22Rv1 (cell line): ENCODE results near the gene LCOR.
A peak's percentile ranks its signal among the peaks of the same experiment; 100 is the strongest.

Source experiments
- H3K27ac ChIP-seq: fragments of 450-650 bp; 2 replicates; pipeline ENCODE4 v1.5.1; 2017
- ZFX ChIP-seq: fragments of 450-650 bp; IDR thresholded peaks from 2 replicates; pipeline ENCODE4 v1.6.1; 2017; ENCODE audit warnings: antibody characterized with exemption, borderline replicate concordance
- TF ChIP-seq, protein P1 (sequence below): fragments of 450-650 bp; IDR thresholded peaks from 2 replicates; pipeline ENCODE4 v1.5.1; 2017; ENCODE audit warnings: mild to moderate bottlenecking

LCOR gene

DNA sequence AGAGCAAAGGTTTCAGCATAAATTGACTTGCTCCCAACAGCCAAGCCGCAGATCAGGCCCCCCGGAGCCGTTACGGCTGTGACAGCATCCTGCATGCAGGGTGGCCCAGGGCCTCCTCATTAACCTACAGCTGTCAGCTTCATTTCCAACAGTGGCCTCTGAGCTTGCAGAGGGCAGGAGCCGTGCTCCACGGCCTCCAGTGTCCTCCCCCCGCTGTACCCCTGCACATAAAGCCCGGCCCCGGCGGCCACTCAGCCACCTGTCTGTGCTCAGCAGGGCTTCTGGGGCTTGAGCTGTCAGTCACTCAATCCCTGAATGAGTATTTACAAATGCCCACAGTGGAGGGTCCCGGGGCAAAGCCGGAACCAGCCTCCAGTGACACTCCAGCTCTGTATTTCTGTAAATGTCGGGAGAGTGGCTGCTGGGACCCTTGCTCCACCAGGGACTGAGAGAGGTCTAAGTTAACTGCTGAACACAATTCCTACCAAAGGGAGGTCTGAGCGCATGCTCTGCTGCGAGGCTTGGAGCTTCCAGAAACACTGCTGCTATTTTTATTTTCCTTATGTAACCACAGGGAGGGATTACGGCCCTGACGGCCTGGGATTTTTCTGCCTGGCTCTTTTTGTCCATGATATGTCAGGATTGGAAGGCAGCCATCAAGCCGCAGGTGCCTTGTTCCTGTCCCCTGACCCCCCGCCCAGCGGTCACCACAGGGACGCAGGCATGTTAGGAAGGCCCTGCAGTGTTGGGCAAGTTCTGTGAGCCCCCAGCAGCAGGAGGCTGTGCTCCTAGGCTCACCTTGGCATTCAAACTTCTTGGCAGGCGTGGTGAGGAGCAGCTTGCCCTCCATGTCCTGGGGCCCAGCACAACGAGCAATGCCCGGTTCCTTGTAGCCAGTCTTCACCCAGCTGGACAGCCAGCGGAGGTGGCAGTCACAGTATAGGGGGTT, 188.6 kb downstream of the LCOR start:
- no peak overlapping the region for H3K27ac ChIP-seq
- TF ChIP-seq, protein P1, sequence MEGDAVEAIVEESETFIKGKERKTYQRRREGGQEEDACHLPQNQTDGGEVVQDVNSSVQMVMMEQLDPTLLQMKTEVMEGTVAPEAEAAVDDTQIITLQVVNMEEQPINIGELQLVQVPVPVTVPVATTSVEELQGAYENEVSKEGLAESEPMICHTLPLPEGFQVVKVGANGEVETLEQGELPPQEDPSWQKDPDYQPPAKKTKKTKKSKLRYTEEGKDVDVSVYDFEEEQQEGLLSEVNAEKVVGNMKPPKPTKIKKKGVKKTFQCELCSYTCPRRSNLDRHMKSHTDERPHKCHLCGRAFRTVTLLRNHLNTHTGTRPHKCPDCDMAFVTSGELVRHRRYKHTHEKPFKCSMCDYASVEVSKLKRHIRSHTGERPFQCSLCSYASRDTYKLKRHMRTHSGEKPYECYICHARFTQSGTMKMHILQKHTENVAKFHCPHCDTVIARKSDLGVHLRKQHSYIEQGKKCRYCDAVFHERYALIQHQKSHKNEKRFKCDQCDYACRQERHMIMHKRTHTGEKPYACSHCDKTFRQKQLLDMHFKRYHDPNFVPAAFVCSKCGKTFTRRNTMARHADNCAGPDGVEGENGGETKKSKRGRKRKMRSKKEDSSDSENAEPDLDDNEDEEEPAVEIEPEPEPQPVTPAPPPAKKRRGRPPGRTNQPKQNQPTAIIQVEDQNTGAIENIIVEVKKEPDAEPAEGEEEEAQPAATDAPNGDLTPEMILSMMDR, result no peak
- no peak for TF ChIP-seq ZFX

DNA sequence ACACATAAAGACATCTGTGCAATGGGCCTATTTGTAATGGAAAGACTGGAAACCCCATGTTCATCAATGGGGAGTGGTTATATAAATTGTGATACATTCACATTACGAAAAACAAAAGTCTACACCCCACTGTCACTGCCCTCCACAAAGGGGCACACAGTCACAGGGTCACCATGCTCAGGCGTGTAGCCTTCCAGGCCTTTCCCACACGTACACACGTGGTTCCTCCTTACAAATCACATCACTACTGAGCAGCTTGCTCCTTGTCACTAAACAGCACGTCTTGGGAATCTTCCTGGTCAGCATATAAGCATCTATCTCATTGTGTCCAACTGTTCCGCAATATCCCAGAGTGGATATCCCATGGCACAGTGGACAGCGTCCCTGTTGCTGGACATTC, 190.5 kb downstream of the LCOR start:
- TF ChIP-seq, protein P1, result no peak
- TF ChIP-seq ZFX, result no peak
- H3K27ac ChIP-seq, result no peak overlapping the region

DNA sequence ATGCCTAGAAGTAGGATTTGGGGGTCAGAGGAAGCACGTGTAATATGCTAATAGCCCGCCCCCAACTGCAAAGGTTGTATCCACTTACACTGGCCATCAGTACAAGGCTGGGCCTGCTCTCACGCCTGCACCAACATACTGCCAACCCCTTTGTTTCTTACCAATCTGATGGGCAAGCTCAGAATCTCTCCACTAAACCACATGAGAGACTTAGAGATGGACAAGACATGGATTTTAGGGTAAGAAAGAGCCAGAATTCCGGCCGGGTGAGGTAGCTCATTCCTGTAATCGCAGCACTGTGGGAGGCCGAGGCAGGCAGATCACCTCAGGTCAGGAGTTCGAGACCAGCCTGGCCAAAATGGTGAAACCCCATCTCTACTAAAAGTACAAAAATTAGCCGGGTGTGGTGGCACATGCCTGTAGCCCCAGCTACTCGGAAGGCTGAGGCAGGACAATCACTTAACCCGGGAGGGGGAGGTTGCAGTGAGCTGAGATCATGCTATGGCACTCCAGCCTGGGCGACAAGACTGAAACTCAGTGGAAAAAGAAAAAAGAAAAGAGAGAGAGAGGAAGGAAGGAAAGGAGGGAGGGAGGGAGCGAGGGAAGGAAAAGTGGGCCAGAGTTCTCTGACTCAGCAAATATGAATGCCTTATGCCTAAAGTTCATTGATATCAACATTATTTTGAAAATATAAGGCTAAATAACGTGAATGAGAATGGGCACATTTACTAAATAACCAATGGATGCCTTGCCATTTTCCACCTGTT, 191.5 kb downstream of the LCOR start:
- H3K27ac ChIP-seq, result no peak overlapping the region
- TF ChIP-seq, protein P1, result no peak
- no peak for TF ChIP-seq ZFX

DNA sequence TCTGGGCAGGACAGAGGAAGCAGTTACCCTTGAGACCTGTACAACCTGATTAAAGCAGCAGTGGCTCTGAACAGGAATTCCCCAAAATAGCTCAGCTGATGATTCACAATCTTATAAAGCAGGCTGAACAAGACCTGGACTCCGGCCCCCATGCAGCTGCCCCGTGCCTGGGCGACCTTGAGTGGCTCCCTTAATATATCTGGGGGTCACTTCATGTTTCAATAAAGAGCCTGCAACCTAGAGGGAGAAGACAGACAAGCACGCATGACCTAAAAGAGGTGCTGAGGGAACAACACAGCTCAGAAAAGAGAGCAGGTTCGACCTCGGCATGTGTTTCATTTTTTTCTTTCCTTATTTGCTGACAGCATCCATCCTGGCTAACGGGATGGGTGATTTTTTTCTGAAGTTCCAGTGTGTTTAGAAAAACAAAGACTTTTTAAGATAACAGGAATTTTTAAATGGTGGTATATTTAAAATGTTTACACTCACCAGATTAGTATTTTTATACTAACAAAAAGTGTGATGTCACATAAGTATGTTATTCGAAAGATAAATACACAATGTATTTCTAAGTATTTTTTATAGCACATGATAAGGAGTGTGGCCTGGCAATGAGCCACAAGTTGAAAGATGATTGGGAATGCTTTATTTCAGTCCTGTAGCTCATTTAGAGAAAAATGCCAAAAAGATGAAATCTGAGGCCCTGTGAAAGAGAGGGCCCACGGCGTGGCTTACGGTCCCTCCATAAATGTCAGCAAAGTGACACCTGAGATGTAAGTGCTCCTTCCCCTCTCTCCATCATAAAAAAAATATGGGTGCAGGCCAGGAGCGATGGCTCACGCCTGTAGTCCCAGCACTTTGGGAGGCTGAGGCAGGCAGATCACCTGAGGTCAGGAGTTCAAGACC, 192.3 kb downstream of the LCOR start:
- TF ChIP-seq, protein P1, result no peak
- H3K27ac ChIP-seq, result no peak overlapping the region

DNA sequence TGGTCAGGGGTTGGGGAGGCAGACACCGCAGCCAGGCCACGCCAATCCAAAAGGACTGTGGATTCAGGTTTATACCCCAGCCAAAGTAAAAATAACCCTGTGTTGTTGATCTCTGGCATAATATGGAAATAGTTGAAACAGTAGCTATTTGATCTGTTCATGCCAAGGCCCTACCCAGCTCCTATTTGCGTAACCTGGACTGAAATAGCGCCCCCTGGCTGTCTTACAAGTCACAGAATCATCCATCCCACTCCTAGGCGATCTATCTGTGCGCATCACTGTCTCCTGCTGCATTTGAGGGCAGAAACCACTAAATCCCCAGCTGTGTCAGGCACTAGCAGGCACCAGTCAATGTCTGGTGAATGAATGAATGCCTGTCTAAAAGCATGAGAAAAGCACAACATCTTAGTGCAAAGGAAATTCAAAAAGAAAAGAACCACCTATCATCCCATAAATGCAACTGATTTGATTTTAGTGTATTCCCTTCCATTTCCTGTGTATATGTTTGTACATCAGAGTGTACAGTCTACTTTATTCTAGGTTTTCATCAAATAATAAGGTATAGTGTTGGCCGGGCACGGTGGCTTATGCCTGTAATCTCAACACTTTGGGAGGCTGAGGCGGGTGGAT, 193.6 kb downstream of the LCOR start:
- no peak for TF ChIP-seq ZFX
- TF ChIP-seq, protein P1, result peak; percentile 85
- H3K27ac ChIP-seq, result no peak overlapping the region

DNA sequence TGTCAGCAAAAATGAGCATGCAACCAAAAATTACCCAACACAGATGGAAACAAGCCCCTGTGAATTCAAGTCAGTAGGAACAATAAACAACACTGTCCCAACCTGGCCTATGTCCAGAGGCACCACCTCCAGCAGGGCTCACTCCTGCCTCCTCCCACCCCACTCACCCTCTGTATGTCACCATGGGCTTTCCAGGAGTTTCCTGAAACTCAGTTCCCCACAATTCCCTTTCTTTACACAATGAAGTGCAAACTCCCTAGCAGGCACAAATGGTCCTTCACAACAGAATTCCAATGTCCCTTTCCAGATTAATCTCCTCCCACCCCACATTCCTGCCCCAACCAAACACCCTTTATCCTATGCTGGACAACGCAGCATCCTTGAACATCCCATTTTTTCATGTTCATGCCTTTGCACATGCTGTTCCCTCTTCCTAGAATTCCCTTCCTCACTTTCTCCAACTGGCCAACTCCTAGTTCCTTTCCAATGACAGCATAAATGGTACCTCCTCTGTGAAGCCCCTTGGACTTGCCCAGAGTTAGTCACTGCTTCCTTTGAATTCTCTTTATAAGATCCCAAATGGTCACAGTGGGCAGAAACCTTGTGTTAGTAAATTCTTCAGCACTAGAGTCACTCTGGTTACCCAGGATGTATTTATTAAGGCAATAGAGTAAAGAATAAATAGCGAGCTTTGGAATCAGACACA, 196.2 kb downstream of the LCOR start:
- TF ChIP-seq, protein P1, result no peak
- no peak for TF ChIP-seq ZFX
- H3K27ac ChIP-seq, result no peak overlapping the region
